Kasumi-1 (cell line): ENCODE data around the gene DGLUCY.
"Not testable (repeated sequence)": the region's sequence is repeated elsewhere in the genome, so short reads cannot be mapped to it uniquely, and the experiment has no call there.

Experiments
- DNase-seq, 2 experiments: peaks; one replicate each; lab custom pipeline; 2025; lab: John Stamatoyannopoulos, UW

DGLUCY gene

DNA sequence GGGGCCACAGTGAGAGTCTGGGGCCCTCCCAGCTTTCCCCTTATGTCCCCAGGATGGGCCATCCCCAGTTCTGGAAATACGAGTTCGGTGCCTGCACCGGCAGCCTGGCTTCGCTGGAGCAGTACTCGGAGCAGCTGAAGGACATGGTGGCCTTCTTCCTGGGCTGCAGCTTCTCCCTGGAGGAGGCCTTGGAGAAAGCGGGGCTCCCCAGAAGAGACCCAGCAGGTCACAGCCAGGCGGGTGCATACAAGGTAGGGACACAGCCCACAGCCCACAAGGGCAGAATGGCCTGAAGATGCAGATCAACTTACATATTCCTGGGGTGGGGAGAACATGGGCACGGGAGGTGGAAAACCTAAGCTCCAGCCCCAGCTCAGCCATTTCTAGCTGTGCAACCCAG is 56.1 kb downstream of the DGLUCY start:
- no peak for DNase-seq

DNA sequence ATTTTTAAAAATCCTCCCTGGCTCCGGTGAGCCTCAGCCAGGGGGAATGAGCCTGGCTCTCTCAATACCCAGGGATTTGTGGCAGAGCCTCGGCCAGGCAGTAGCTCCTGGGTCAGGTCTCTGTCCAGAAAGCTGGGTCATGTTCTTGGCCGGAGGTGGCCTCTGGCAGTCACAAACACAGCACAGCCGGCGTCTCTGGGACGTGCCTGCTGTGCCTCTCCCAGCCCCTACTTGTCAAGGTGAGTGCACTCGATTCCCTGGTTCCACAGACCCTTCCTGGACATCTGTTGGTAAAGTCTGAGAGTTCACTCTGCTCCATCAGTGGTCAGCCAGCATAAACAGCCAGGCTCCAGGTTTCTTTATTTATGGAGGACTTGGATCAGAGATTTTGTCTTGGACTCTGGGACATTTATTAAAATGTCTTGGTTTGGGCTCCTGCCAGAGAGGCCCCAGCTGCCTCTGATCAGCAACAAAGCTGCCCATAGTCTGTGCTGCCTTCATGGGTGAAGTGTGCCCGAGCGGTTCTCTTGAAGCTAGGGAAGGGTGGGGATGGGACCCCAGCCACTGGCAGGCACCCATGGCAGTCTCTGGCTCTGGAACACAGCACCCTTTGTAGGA is 56.7 kb downstream of the DGLUCY start:
- DNase-seq = no peak

DNA sequence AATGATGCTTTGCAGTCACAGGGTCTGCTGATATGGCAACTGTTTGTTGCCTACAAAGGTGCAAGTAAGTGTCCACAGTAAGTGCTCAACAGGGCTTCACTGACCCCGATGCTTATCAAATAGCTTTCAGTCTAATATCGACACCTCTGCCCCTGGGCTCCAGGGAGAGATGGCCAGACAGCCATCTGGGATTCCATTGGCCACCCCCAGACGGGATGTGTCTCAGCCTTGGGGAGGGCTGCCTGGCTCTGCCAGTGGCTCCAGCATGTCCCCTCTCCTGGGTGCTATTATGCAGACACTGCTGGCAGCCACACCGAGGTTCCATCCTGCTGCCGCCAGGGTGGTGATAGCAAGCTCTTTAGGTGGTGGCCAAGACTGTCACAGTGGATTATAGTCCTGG is 57.4 kb downstream of the DGLUCY start:
- no peak for DNase-seq

DNA sequence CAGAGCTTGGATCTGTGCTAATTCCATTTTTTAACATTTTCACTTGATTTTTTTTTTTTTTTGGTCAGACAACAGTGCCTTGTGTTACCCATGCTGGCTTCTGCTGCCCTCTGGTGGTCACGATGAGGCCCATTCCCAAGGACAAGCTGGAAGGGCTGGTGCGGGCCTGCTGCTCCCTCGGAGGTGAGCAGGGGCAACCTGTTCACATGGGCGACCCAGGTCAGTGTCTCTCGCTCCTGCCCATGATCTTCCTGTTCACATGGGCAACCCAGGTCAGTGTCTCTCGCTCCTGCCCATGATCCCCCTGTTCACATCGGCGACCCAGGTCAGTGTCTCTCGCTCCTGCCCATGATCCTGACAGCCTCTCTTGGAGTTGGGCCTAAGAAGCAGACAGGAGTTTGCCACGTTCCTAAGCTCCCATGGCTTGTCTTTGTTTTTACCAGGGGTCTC is 59.4 kb downstream of the DGLUCY start:
- peak; percentile 31 to 66 for DNase-seq

GRCh38 chr14:91173904-91174303 is 60.0 kb downstream of the DGLUCY start:
- DNase-seq = no peak

- no peak for DNase-seq
These were observed 61.7 kb downstream of the DGLUCY start for GRCh38 chr14:91175291-91176201.

GRCh38 chr14:91177073-91178034 is 63.5 kb downstream of the DGLUCY start:
- DNase-seq = peak; percentile 73 to 92

DNA sequence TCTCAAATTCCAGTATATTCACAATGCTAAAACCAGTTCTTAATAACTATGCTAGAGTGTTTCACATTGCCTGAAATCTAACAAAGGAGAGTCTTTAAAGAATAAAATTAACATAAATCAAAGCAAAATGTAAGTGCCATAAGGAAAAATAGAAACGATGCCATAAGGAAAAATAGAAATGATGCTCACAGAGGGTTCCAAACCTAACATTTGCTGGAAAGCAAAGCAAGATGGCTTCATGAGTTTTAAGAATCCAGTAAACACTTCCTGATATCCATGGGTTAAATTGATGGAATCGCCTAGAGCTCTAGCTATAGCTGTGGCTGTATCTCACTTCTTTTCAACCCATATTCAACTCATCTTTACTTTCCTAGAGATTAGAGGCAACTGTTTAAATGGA is 66.7 kb downstream of the DGLUCY start:
- DNase-seq = no peak

DNA sequence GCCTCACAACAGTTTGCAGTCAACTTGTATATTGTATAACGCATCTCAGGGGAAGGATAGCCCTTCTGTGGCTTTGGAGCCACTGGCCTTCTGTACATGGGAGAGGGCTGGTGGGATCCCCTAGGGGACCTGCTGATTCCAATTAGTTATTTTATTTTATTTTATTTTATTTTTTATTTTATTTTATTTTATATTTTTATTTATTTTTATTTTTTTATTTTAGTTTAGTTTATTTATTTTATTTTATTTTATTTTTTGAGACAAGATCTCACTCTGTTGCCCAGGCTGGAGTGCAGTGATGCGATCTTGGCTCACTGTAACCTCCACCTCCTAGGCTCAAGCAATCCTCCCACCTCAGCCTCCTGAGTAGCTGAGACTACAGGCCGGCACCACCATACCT is 68.9 kb downstream of the DGLUCY start:
- DNase-seq = not testable (repeated sequence)

DNA sequence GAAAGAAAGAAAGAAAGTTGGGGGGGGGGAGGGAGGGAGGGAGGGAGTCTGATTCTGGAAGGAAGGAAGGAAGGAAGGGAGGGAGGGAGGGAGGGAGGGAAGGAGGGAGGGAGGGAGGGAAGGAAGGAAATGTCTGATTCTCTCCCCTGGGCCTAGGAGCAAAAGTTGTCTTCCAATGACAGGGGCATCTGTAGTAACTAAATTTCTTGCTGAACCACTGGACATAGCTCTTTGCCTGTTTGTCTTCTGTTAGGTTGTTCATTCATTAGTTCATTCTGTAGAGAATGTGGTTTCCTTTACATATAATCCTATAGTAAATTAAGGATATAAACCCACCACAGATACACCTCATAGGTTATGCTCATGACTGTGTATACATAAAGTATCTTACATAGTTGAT is 70.7 kb downstream of the DGLUCY start:
- no peak for DNase-seq

DNA sequence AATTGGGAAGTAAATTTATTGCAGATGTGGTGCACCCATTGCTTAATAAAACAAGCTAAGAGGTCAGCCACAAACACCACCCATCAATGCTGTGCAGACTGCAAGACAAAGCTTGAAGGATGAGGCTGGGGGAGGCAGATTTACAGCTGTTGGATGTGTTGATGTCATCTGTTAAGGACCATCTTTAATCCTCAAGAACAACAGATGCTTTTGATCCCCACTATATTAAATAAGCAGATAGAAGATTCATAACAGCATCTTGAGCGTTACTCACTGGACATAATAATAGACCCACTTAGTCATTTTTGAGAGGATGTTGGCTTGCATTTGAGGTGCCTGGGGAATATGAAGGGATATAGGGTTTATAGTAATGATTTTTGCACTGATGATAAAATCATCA is 71.8 kb downstream of the DGLUCY start:
- no peak for DNase-seq

DNA sequence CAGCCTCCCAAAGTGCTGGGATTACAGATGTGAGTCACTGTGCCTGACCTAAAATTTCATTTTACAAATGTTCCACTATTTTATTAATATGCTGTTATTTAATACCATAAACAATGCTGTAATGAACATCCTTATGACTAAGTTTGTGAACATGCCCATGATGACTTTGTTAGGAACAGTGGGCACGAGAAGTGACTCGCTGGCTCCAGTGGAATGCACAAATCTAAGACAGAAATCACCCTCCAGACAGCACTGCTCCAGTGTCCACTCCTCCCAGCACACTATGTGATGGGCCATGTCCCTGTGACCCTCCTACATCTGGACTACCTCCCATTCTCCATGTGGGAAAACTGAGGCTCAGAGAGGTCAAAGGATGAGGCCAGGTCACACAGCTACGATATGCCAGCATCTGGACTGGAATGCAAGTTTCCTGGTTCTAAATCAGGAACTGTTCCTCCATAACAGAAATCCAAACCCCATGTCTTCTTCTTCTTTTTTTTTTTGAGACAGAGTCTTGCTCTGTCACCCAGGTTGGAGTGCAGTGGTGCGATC is 72.7 kb downstream of the DGLUCY start:
- no peak for DNase-seq

DNA sequence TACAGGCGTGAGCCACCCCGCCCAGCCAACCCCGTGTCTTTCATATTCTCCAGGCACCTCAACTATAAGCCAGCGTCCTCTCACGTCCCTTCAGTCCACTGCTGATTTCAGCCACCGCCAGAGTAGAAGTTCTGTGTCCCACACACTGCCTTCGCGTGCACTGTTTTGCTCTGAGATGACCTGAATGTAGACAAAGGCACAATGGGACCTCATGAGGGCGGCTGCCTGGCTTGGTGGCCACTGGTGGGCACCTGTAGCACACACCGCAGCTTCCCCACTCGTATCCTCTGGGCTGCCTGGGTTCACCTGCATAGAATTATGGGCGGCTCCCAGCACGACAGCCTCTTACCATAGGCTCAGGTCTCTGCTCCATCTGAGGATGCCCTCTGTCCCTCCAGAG is 73.4 kb downstream of the DGLUCY start:
- DNase-seq = no peak

DNA sequence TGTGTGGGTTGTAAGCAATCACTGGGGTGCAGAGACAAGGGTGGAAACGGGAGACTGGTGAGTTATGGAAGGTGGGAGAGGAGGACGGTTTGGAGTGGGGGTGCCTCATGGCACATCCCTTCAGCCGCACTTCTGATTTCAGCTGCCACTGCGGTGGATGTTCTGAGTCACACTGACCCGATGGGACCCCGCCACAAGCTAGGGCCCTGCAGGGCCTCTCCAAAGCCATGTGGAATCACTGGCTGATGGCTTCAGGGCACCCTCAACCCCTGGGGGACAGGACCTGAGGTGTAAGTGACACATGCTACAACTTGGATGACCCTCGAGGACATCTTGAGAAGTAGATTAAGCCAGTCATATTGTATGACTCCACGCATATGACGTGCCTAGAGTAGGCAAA is 77.0 kb downstream of the DGLUCY start:
- no peak for DNase-seq

DNA sequence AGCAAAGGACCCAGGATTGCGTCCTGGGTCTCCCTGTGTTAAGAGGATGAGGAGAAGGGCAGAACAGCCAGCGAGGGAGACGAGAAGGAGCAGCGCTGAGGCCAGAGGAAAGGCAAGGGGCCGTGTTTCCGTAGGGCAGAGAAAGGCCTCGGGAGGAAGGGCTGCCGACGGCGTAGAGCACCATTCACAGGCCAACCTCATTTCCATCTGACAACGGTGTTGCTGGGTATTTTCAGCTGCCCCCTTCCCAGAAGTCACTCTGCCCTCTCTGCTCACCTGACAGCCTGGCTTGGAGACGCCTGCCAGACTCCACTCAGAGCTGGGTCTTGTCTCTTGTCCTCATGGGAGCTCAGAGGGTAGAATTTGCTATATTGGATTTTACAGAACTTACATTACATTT is 79.2 kb downstream of the DGLUCY start:
- DNase-seq = no peak

DNA sequence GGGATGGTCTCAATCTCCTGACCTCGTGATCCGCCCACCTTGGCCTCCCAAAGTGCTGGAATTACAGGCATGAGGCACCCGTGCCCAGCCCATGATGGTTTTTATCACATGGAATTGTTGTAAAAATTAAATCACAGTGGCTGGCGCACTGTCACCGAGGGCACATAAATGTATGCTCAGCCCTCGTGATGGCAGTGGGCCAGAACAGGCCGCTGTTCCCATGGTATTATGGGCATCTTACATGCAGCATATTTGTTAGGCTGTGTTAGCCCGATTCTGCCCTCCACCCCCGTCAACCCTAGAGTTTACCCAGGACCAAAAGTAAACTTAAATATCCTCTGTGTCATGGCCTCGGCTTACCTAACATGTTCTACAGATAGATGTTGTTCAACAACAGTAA is 82.0 kb downstream of the DGLUCY start:
- DNase-seq = no peak

DNA sequence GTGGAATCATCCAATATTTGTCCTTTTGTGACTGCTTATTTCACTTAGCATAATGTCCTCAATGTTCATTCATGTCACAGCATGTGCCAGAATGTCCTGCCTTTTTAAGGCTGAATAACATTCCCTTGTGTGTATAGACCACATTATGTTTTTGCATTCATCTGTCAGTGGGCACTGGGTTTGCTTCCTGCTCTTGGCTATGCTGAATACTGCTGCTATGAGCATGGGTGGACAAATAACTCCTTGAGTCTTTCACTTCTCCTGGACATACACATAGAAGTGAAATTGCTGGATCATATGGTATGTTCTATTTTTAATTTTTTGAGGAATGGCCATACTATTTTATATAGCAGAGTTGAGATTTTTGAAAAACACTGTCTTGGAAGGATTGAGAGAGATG is 83.8 kb downstream of the DGLUCY start:
- DNase-seq = no peak

DNA sequence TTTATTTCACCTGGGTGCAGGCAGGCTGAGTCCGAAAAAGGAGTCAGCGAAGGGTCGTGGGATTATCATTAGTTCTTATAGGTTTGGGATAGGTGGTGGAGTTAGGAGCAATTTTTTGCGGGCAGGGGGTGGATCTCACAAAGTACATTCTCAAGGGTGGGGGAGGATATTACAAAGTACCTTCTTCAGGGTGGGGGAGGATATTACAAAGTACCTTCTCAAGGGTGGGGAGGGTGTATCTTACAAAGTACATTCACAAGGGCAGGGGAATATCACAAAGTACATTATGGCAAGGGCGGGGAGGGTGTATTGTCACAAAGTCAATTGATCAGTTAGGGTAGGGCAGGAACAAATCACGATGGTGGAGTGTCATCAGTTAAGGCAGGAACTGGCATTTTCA is 86.9 kb downstream of the DGLUCY start:
- not testable (repeated sequence) for DNase-seq

- peak; percentile 5 to 38 for DNase-seq
These were observed 88.5 kb downstream of the DGLUCY start for GRCh38 chr14:91202234-91202974.

- DNase-seq = no peak
These were observed 90.8 kb downstream of the DGLUCY start for GRCh38 chr14:91204657-91205056.

DNA sequence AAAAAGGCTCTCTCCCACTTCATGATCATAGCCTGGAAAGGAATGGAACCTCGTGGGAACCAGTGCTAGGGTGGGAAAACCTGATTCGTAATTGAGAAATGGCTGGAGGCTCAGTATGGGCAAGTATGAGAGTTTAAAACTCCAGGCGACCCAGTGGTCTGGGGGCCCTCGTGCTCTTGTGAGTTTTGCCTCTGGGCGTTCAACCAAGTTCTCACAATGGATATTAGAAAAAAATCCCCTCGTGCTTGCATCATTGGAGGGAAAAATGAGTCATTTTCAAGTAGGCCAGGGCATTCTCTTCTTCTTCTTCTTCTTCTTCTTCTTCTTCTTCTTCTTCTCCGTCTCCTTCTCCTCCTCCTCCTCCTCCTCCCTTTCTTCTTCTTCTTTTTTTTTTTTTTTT is 91.6 kb downstream of the DGLUCY start:
- no peak for DNase-seq
